ENCODE results near the gene ALDH1A2.

Gene ALDH1A2

GRCh38 chr15:57950381-57950946, 115.0 kb downstream of the ALDH1A2 start:
- Histone ChIP-seq H3K23ac (ENCODE audit: low read length in 2 of 2) (no peak overlapping the region), H3K9ac (ENCODE audit: low read length) (no peak overlapping the region), H3K4me3 (ENCODE audit: insufficient read depth in 1 of 2, low read depth in 1 of 2, low read length in 2 of 2) (no peak overlapping the region), H3K36me3 (ENCODE audit: control insufficient read depth in 1 of 2, insufficient read depth in 2 of 2, low read depth in 1 of 2, low read length in 2 of 2) (no peaks in the 10 kb centered on the region), H3K18ac (ENCODE audit: low read depth in 1 of 2, low read length in 2 of 2) (no peak overlapping the region), H4K91ac (ENCODE audit: low read length) (no peak overlapping the region), H2BK12ac (ENCODE audit: low read length in 2 of 2) (no peak overlapping the region), H3K27ac (ENCODE audit: low read length, poor library complexity, severe bottlenecking) (no peak overlapping the region), H3K79me1 (replicated peaks; ENCODE audit: low read length, poor library complexity, severe bottlenecking) (no peaks in the 10 kb centered on the region), H2BK120ac (ENCODE audit: low read depth, low read length) (no peak overlapping the region), H4K8ac (ENCODE audit: low read length) (no peak overlapping the region), H2AFZ (ENCODE audit: low read depth, low read length) (no peak overlapping the region), H3K9me3 (ENCODE audit: control insufficient read depth, low read length) (no peaks in the 10 kb centered on the region), H2BK15ac (ENCODE audit: low read depth, poor library complexity, severe bottlenecking) (no peak overlapping the region), H3K4me2 (ENCODE audit: low read length, poor library complexity, severe bottlenecking) (no peak overlapping the region), H3K14ac (ENCODE audit: low read length in 2 of 2) (no peak overlapping the region), H3K4me1 (ENCODE audit: control insufficient read depth, insufficient read depth, low read depth, low read length) (peaks cover 2% of the 10 kb centered on the region), H3K27me3 (ENCODE audit: control insufficient read depth in 1 of 2, insufficient read depth in 1 of 2, low read length in 2 of 2) (peaks cover 14 to 29% of the 10 kb centered on the region in 2 experiments), H2AK5ac (ENCODE audit: low read length, severe bottlenecking) (no peak overlapping the region), H2BK5ac (ENCODE audit: low read depth, low read length, poor library complexity, severe bottlenecking) (no peak overlapping the region), H3K4ac (ENCODE audit: low read depth in 1 of 2, low read length in 2 of 2) (no peak overlapping the region)
- no peak for DNase-seq
- 82% methylated on average over 8 of the region's 8 CpGs for whole genome bisulfite sequencing

- Histone ChIP-seq H2BK5ac (ENCODE audit: low read depth, low read length, poor library complexity, severe bottlenecking) (no peak overlapping the region), H2BK12ac (ENCODE audit: low read length in 2 of 2) (no peak overlapping the region), H3K4me2 (ENCODE audit: low read length, poor library complexity, severe bottlenecking) (no peak overlapping the region), H2BK120ac (ENCODE audit: low read depth, low read length) (no peak overlapping the region), H3K23ac (ENCODE audit: low read length in 2 of 2) (no peak overlapping the region), H3K4ac (ENCODE audit: low read depth in 1 of 2, low read length in 2 of 2) (no peak overlapping the region), H2AK5ac (ENCODE audit: low read length, severe bottlenecking) (no peak overlapping the region), H3K79me1 (replicated peaks; ENCODE audit: low read length, poor library complexity, severe bottlenecking) (no peaks in the 10 kb centered on the region), H3K9me3 (ENCODE audit: control insufficient read depth, low read length) (no peaks in the 10 kb centered on the region), H3K36me3 (ENCODE audit: control insufficient read depth in 1 of 2, insufficient read depth in 2 of 2, low read depth in 1 of 2, low read length in 2 of 2) (no peaks in the 10 kb centered on the region), H4K8ac (ENCODE audit: low read length) (no peak overlapping the region), H3K4me1 (ENCODE audit: control insufficient read depth, insufficient read depth, low read depth, low read length) (peaks cover 2% of the 10 kb centered on the region), H3K14ac (ENCODE audit: low read length in 2 of 2) (no peak overlapping the region), H3K18ac (ENCODE audit: low read depth in 1 of 2, low read length in 2 of 2) (no peak overlapping the region), H3K27ac (ENCODE audit: low read length, poor library complexity, severe bottlenecking) (no peak overlapping the region), H3K4me3 (ENCODE audit: insufficient read depth in 1 of 2, low read depth in 1 of 2, low read length in 2 of 2) (no peak overlapping the region), H4K91ac (ENCODE audit: low read length) (no peak overlapping the region), H2BK15ac (ENCODE audit: low read depth, poor library complexity, severe bottlenecking) (no peak overlapping the region), H2AFZ (ENCODE audit: low read depth, low read length) (no peak overlapping the region), H3K27me3 (ENCODE audit: control insufficient read depth in 1 of 2, insufficient read depth in 1 of 2, low read length in 2 of 2) (peaks cover 18 to 28% of the 10 kb centered on the region in 2 experiments), H3K9ac (ENCODE audit: low read length) (no peak overlapping the region)
- 83% methylated on average over 3 of the region's 3 CpGs for WGBS
- DNase-seq: no peak
Measured at GRCh38 chr15:57949374-57949943, 116.1 kb downstream of the ALDH1A2 start.

GRCh38 chr15:57948351-57949289, 116.9 kb downstream of the ALDH1A2 start:
- no peak overlapping the region for H3K27ac ChIP-seq (ENCODE audit: low read length, poor library complexity, severe bottlenecking)
- H3K36me3 ChIP-seq (ENCODE audit: control insufficient read depth in 1 of 2, insufficient read depth in 2 of 2, low read depth in 1 of 2, low read length in 2 of 2): no peaks in the 10 kb centered on the region
- H2BK15ac ChIP-seq (ENCODE audit: low read depth, poor library complexity, severe bottlenecking): no peak overlapping the region
- H3K4me3 ChIP-seq (ENCODE audit: insufficient read depth in 1 of 2, low read depth in 1 of 2, low read length in 2 of 2): no peak overlapping the region
- no peak overlapping the region for H3K18ac ChIP-seq (ENCODE audit: low read depth in 1 of 2, low read length in 2 of 2)
- H2BK120ac ChIP-seq (ENCODE audit: low read depth, low read length): no peak overlapping the region
- peaks cover 18 to 26% of the 10 kb centered on the region in 2 experiments for H3K27me3 ChIP-seq (ENCODE audit: control insufficient read depth in 1 of 2, insufficient read depth in 1 of 2, low read length in 2 of 2)
- H3K4ac ChIP-seq (ENCODE audit: low read depth in 1 of 2, low read length in 2 of 2): no peak overlapping the region
- H2BK5ac ChIP-seq (ENCODE audit: low read depth, low read length, poor library complexity, severe bottlenecking): no peak overlapping the region
- no peak for DNase-seq
- no peak overlapping the region for H4K8ac ChIP-seq (ENCODE audit: low read length)
- no peaks in the 10 kb centered on the region for H3K9me3 ChIP-seq (ENCODE audit: control insufficient read depth, low read length)
- H2AK5ac ChIP-seq (ENCODE audit: low read length, severe bottlenecking): no peak overlapping the region
- H2AFZ ChIP-seq (ENCODE audit: low read depth, low read length): no peak overlapping the region
- peaks cover 4% of the 10 kb centered on the region for H3K4me1 ChIP-seq (ENCODE audit: control insufficient read depth, insufficient read depth, low read depth, low read length)
- no peak overlapping the region for H3K9ac ChIP-seq (ENCODE audit: low read length)
- WGBS: 73% methylated on average over 9 of the region's 9 CpGs
- no peak overlapping the region for H3K4me2 ChIP-seq (ENCODE audit: low read length, poor library complexity, severe bottlenecking)
- no peak overlapping the region for H3K23ac ChIP-seq (ENCODE audit: low read length in 2 of 2)
- H4K91ac ChIP-seq (ENCODE audit: low read length): no peak overlapping the region
- H2BK12ac ChIP-seq (ENCODE audit: low read length in 2 of 2): no peak overlapping the region
- no peak overlapping the region for H3K14ac ChIP-seq (ENCODE audit: low read length in 2 of 2)
- no peaks in the 10 kb centered on the region for H3K79me1 ChIP-seq (replicated peaks; ENCODE audit: low read length, poor library complexity, severe bottlenecking)

- no peak overlapping the region for H2BK15ac ChIP-seq (ENCODE audit: low read depth, poor library complexity, severe bottlenecking)
- H3K14ac ChIP-seq (ENCODE audit: low read length in 2 of 2): no peak overlapping the region
- H3K4me3 ChIP-seq (ENCODE audit: insufficient read depth in 1 of 2, low read depth in 1 of 2, low read length in 2 of 2): no peak overlapping the region
- H3K18ac ChIP-seq (ENCODE audit: low read depth in 1 of 2, low read length in 2 of 2): no peak overlapping the region
- no peak overlapping the region for H2BK120ac ChIP-seq (ENCODE audit: low read depth, low read length)
- 74% methylated on average over 3 of the region's 3 CpGs for WGBS
- H3K27me3 ChIP-seq (ENCODE audit: control insufficient read depth in 1 of 2, insufficient read depth in 1 of 2, low read length in 2 of 2): peaks cover 18 to 26% of the 10 kb centered on the region in 2 experiments
- H2AFZ ChIP-seq (ENCODE audit: low read depth, low read length): no peak overlapping the region
- H3K9ac ChIP-seq (ENCODE audit: low read length): no peak overlapping the region
- H4K91ac ChIP-seq (ENCODE audit: low read length): no peak overlapping the region
- H2BK5ac ChIP-seq (ENCODE audit: low read depth, low read length, poor library complexity, severe bottlenecking): no peak overlapping the region
- no peak overlapping the region for H2AK5ac ChIP-seq (ENCODE audit: low read length, severe bottlenecking)
- no peaks in the 10 kb centered on the region for H3K9me3 ChIP-seq (ENCODE audit: control insufficient read depth, low read length)
- no peaks in the 10 kb centered on the region for H3K79me1 ChIP-seq (replicated peaks; ENCODE audit: low read length, poor library complexity, severe bottlenecking)
- H3K23ac ChIP-seq (ENCODE audit: low read length in 2 of 2): no peak overlapping the region
- peaks cover 4% of the 10 kb centered on the region for H3K4me1 ChIP-seq (ENCODE audit: control insufficient read depth, insufficient read depth, low read depth, low read length)
- no peak for DNase-seq
- H3K4me2 ChIP-seq (ENCODE audit: low read length, poor library complexity, severe bottlenecking): no peak overlapping the region
- no peak overlapping the region for H3K4ac ChIP-seq (ENCODE audit: low read depth in 1 of 2, low read length in 2 of 2)
- no peak overlapping the region for H4K8ac ChIP-seq (ENCODE audit: low read length)
- no peak overlapping the region for H2BK12ac ChIP-seq (ENCODE audit: low read length in 2 of 2)
- H3K27ac ChIP-seq (ENCODE audit: low read length, poor library complexity, severe bottlenecking): no peak overlapping the region
- no peaks in the 10 kb centered on the region for H3K36me3 ChIP-seq (ENCODE audit: control insufficient read depth in 1 of 2, insufficient read depth in 2 of 2, low read depth in 1 of 2, low read length in 2 of 2)
Measured at GRCh38 chr15:57947781-57948180, 117.7 kb downstream of the ALDH1A2 start.

All from mesenchymal stem cell (in vitro differentiated cells and primary cell).